RKO (cell line): ENCODE results near the gene NECTIN1.

Experiments
- DNase-seq: peaks from one replicate; pipeline ENCODE4 v3.0.0-alpha.2; 2016; ENCODE audit warnings: low spot score

The NECTIN1 gene

GRCh38 chr11:119754656-119755355, 25.8 kb upstream of the NECTIN1 start:
- no peak for DNase-seq

- DNase-seq, result no peak
Measured at GRCh38 chr11:119754199-119754598, 25.2 kb upstream of the NECTIN1 start.

- DNase-seq, result no peak
Measured at GRCh38 chr11:119752946-119753345, 23.9 kb upstream of the NECTIN1 start.

- DNase-seq, result no peak
Measured at GRCh38 chr11:119752345-119752871, 23.4 kb upstream of the NECTIN1 start.

GRCh38 chr11:119750056-119750455, 21.1 kb upstream of the NECTIN1 start:
- no peak for DNase-seq

- DNase-seq, result no peak
Measured at GRCh38 chr11:119749006-119749565, 20.1 kb upstream of the NECTIN1 start.

GRCh38 chr11:119747868-119748660, 19.1 kb upstream of the NECTIN1 start:
- no peak for DNase-seq

- DNase-seq, result no peak
Measured at GRCh38 chr11:119745776-119746535, 17.0 kb upstream of the NECTIN1 start.

- no peak for DNase-seq
Measured at GRCh38 chr11:119745112-119745511, 16.1 kb upstream of the NECTIN1 start.

GRCh38 chr11:119744577-119744976, 15.6 kb upstream of the NECTIN1 start:
- no peak for DNase-seq

- no peak for DNase-seq
Measured at GRCh38 chr11:119743006-119743405, 14.0 kb upstream of the NECTIN1 start.

- DNase-seq, result no peak
Measured at GRCh38 chr11:119742263-119742861, 13.4 kb upstream of the NECTIN1 start.

- no peak for DNase-seq
Measured at GRCh38 chr11:119741369-119742262, 12.6 kb upstream of the NECTIN1 start.

GRCh38 chr11:119739975-119740374, 11.0 kb upstream of the NECTIN1 start:
- DNase-seq, result no peak

- no peak for DNase-seq
Measured at GRCh38 chr11:119739021-119739703, 10.2 kb upstream of the NECTIN1 start.

GRCh38 chr11:119738059-119738439, 9.0 kb upstream of the NECTIN1 start:
- no peak for DNase-seq

- DNase-seq, result no peak
Measured at GRCh38 chr11:119737366-119738058, 8.5 kb upstream of the NECTIN1 start.

- DNase-seq, result no peak
Measured at GRCh38 chr11:119734788-119735187, 5.8 kb upstream of the NECTIN1 start.

- no peak for DNase-seq
Measured at GRCh38 chr11:119730789-119731386, 1.9 kb upstream of the NECTIN1 start.
